Pancreas (tissue), 10 donors: Measurements from ENCODE around the gene AUTS2. TPM values are rescaled to one million over a fixed set of nuclear protein-coding genes. Genes with fewer than 3 reads are reported as not detected.

Experiments
- ATAC-seq, 4 donors: fragments of 200-7000 bp; cut with Tn5 transposase; one replicate each; pipeline versions ENCODE4 v1.8.0 to v1.9.1; 2020; ENCODE audit warnings: mild to moderate bottlenecking in 4 of 4, moderate library complexity in 4 of 4
- DNase-seq, 6 donors: peaks; one replicate each; pipeline ENCODE4 v3.0.0-alpha.2; 2020
- FAIRE-seq: peaks from 2 replicates; lab custom pipeline; 2012; peaks lifted over from hg19 to GRCh38; lab: Jason Lieb, UNC
- H3K27ac ChIP-seq, 4 donors: fragments of 200-600 bp; sonication (generic); 1 replicate in 3 of 4; 2 replicates in 1 of 4; pipeline versions ENCODE4 v1.5.0 to v1.8.0; 2020
- H3K27me3 ChIP-seq, 4 donors: fragments of 200-600 bp; one replicate each; pipeline ENCODE4 v1.8.0; 2021
- H3K36me3 ChIP-seq, 3 donors: fragments of 200-600 bp; sonication (generic) in 1 of 3; one replicate each; pipeline versions ENCODE4 v1.5.0 to v1.8.0; 2020 to 2021
- H3K4me1 ChIP-seq, 3 donors: fragments of 200-600 bp; one replicate each; pipeline ENCODE4 v1.8.0; 2021
- H3K4me3 ChIP-seq, 4 donors: fragments of 200-600 bp; sonication (generic) in 2 of 4; one replicate each; pipeline versions ENCODE4 v1.5.0 to v1.8.0; 2020 to 2021
- H3K9me3 ChIP-seq, 4 donors: fragments of 200-600 bp; one replicate each; pipeline ENCODE4 v1.8.0; 2021
- CTCF ChIP-seq, 4 donors: fragments of 200-600 bp; sonication (generic) in 3 of 4; IDR thresholded peaks; one replicate each; pipeline versions ENCODE4 v1.5.0 to v1.8.0; 2021; ENCODE audit warnings: antibody characterized with exemption in 4 of 4
- WGBS, 2 donors: extraction: QIAGEN DNeasy Blood & Tissue Kit; methylation state at CpG; one replicate each; pipeline ENCODE4 v1.1.7; 2013; 5-methylcytosine and 5-hydroxymethylcytosine counted together
- intact Hi-C, 3 donors: fragments of 100-400 bp; cut with DNase I; formaldehyde crosslinking; loops; one replicate each; pipeline versions ENCODE4 v1.11.1 to v1.14.2; 2022
- polyA plus RNA-seq, 2 donors: library from polyadenylated mRNA; stranded (reverse); fragments of 200-250 nt; gene quantifications; one replicate each; pipeline ENCODE4 v1.2.3, GENCODE V29; 2013
- total RNA-seq, 6 donors: library from RNA; stranded (reverse); fragmentation: NEBNext Ultra II Directional in 4 of 6; extraction: Animal tissue kit (Norgen Biotek cat#: 25700) in 4 of 6; gene quantifications; one replicate each; pipeline versions ENCODE4 v1.2.1 to v1.2.4, GENCODE V29; 2021 to 2023
- donor health status: healthy with polysubstance abuse.
- donor health status: DM: no; HTN: no; CAD: no; lungs with moderate emphysema.
- donor health status: DM: no; HTN: no; CAD: no.
- donor health status: control.
- donor health status: control.
- donor health status: Bipolar disorder and iron deficiency.
- donor health status: DM: yes; HTN: yes; CAD: no.
- donor health status: DM: no; HTN: no; CAD: no.
- donor health status: DM: no; HTN: no; CAD: no.
- donor health status: DM: yes; HTN: yes; CAD: no.

The AUTS2 gene
- total and polyA plus RNA-seq, 8 donors, result 5.8 to 16.8 (median 9.9) TPM

GRCh38 chr7:69696054-69696591 is 97.8 kb downstream of the AUTS2 start:
- H3K36me3 ChIP-seq, result no peaks in the 10 kb centered on the region
- H3K9me3 ChIP-seq, result no peaks in the 10 kb centered on the region
- WGBS, 2 donors, result 80 to 90% methylated on average over 7 of the region's 7 CpGs
- H3K4me1 ChIP-seq, result no peaks in the 10 kb centered on the region
- DNase-seq, result no peak
- no peak overlapping the region for H3K27ac ChIP-seq
- H3K4me3 ChIP-seq, result no peak overlapping the region
- H3K27me3 ChIP-seq, result no peaks in the 10 kb centered on the region
- FAIRE-seq, result no peak
- intact Hi-C loops, result no loop called here
- ATAC-seq, result no peak
- TF ChIP-seq CTCF (IDR thresholded peaks at IDR 0.05), result no peak

- Histone ChIP-seq H3K4me1 (no peaks in the 10 kb centered on the region), H3K9me3 (no peaks in the 10 kb centered on the region), H3K27me3 (no peaks in the 10 kb centered on the region), H3K4me3 (no peak overlapping the region), H3K27ac (no peak overlapping the region), H3K36me3 (no peaks in the 10 kb centered on the region)
- 64 to 71% methylated on average over 5 of the region's 5 CpGs for WGBS, 2 donors
- FAIRE-seq (no peak), ATAC-seq (no peak), DNase-seq (no peak)
- intact Hi-C loops, result no loop called here
- TF ChIP-seq CTCF (IDR thresholded peaks at IDR 0.05), result no peak
Observed at GRCh38 chr7:69696686-69697685, 98.7 kb downstream of the AUTS2 start.

- DNase-seq, result no peak
- H3K27ac ChIP-seq, result no peak overlapping the region
- H3K36me3 ChIP-seq, result no peaks in the 10 kb centered on the region
- TF ChIP-seq CTCF (IDR thresholded peaks at IDR 0.05), result no peak
- no peak for ATAC-seq
- no peaks in the 10 kb centered on the region for H3K4me1 ChIP-seq
- 33 to 38% methylated on average over 5 of the region's 5 CpGs for WGBS, 2 donors
- intact Hi-C loops, result no loop called here
- H3K27me3 ChIP-seq, result no peaks in the 10 kb centered on the region
- no peaks in the 10 kb centered on the region for H3K9me3 ChIP-seq
- H3K4me3 ChIP-seq, result no peak overlapping the region
- no peak for FAIRE-seq
Observed at GRCh38 chr7:69698109-69698825, 100.0 kb downstream of the AUTS2 start.

GRCh38 chr7:69699931-69700330 is 101.7 kb downstream of the AUTS2 start:
- ATAC-seq (no peak), DNase-seq (no peak), FAIRE-seq (no peak)
- no peaks in the 10 kb centered on the region for H3K27me3 ChIP-seq
- no peak for TF ChIP-seq CTCF (IDR thresholded peaks at IDR 0.05)
- no peak overlapping the region for H3K27ac ChIP-seq
- H3K36me3 ChIP-seq, result no peaks in the 10 kb centered on the region
- H3K9me3 ChIP-seq, result no peaks in the 10 kb centered on the region
- no peak overlapping the region for H3K4me3 ChIP-seq
- WGBS, 2 donors, result 70 to 82% methylated on average over 2 of the region's 2 CpGs
- H3K4me1 ChIP-seq, result no peaks in the 10 kb centered on the region
- intact Hi-C loops, result no loop called here
